NB4 (cell line): ENCODE data around the gene AUP1.

Source experiments
- POLR2A ChIP-seq: IDR thresholded peaks from 2 replicates; pipeline ENCODE4 v1.6.1; 2011; ENCODE audit warnings: mild to moderate bottlenecking; ENCODE audit not compliant: insufficient read length; ENCODE audit errors: extremely low read depth
- TF ChIP-seq, protein P1 (sequence below): IDR thresholded peaks from one replicate; pipeline ENCODE4 v1.5.1; 2012; ENCODE audit warnings: low read depth, low read length

DNA sequence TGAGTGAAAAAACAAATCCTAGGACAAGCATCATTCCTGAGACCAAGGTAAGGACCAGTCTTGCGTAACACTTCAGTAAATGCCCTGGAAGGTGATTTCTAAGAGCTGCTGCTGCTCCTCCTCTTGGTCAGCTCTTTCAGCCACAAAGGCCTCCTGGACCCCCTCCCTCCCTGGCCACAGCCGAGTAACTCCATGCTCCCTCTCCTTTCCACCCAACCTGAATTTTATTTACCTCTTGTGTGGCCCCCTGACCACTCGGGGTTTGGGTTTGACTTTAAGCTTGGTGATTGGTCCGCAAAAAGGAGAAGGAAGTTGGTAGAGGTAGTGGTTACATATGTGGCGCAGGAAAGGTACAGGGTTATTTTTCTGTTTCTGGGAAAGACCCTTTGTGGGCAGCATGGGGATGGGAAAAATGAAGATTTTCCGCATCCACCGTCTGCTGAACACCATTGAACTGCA, 9.4 kb upstream of the AUP1 start:
- TF ChIP-seq, protein P1, sequence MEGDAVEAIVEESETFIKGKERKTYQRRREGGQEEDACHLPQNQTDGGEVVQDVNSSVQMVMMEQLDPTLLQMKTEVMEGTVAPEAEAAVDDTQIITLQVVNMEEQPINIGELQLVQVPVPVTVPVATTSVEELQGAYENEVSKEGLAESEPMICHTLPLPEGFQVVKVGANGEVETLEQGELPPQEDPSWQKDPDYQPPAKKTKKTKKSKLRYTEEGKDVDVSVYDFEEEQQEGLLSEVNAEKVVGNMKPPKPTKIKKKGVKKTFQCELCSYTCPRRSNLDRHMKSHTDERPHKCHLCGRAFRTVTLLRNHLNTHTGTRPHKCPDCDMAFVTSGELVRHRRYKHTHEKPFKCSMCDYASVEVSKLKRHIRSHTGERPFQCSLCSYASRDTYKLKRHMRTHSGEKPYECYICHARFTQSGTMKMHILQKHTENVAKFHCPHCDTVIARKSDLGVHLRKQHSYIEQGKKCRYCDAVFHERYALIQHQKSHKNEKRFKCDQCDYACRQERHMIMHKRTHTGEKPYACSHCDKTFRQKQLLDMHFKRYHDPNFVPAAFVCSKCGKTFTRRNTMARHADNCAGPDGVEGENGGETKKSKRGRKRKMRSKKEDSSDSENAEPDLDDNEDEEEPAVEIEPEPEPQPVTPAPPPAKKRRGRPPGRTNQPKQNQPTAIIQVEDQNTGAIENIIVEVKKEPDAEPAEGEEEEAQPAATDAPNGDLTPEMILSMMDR: no peak
- TF ChIP-seq POLR2A: no peak
